K562 (cell line): Measurements from ENCODE around the gene VNN1. TPM values are rescaled to one million over a fixed set of nuclear protein-coding genes. Genes with fewer than 3 reads are reported as not detected.

Experiments used
- ATAC-seq: fragments of 200-7000 bp; cut with Tn5 transposase; 3 replicates; pipeline ENCODE4 v1.9.1; 2020; ENCODE audit warnings: moderate library complexity
- BruUV-seq: library from RNA; stranded (reverse); fragments of 400-500 nt; replicated peaks from 2 replicates; lab custom pipeline; 2021; lab: Mats Ljungman, UMichigan
- CTCF ChIA-PET: fragments of 300-600 bp; formaldehyde crosslinking; extraction: SDS; loops from one replicate; lab custom pipeline; 2021; ENCODE audit warnings: low intra/inter-chr PET ratio; lab: Yijun Ruan, JAX
- POLR2A ChIA-PET: fragments of 300-600, 350-650 bp; sonication (Branson Sonifier 250); formaldehyde crosslinking; extraction: SDS; loops from one replicate; lab custom pipeline; 2021; ENCODE audit warnings: antibody characterized with exemption, inconsistent platforms; lab: Yijun Ruan, JAX
- DNase-seq, 4 experiments: peaks; one replicate each; pipeline versions ENCODE4 v3.0.0 to v3.0.0-alpha.2; 2011 to 2018; ENCODE audit warnings: low spot score in 3 of 4, mixed read lengths in 3 of 4; ENCODE audit errors: extremely low read depth in 1 of 4
- FAIRE-seq: peaks from 2 replicates; lab custom pipeline; 2011; peaks lifted over from hg19 to GRCh38; lab: Jason Lieb, UNC
- H2AFZ ChIP-seq: 2 replicates; pipeline ENCODE4 v1.6.0; 2011; ENCODE audit warnings: low read depth, low read length, control low read depth, inconsistent platforms
- H3K27ac ChIP-seq: fragments of 200-600 bp; 3 replicates; pipeline ENCODE4 v1.8.0; 2011; ENCODE audit warnings: low read depth, mild to moderate bottlenecking, control low read depth, inconsistent platforms, low read length, moderate library complexity, mixed read lengths; ENCODE audit errors: extremely low read depth
- H3K27me3 ChIP-seq, 2 experiments: fragments of 300-600 bp in 1 of 2; 2 replicates in 1 of 2; 3 replicates in 1 of 2; pipeline versions ENCODE4 v1.6.0 to v1.8.0; 2011; ENCODE audit warnings: inconsistent platforms in 2 of 2, low read length in 2 of 2, mild to moderate bottlenecking in 1 of 2, mixed read lengths in 1 of 2, moderate library complexity in 1 of 2; ENCODE audit not compliant: control insufficient read depth in 2 of 2, insufficient read depth in 2 of 2
- H3K36me3 ChIP-seq: fragments of 300-600 bp; 3 replicates; pipeline ENCODE4 v1.8.0; 2011; ENCODE audit warnings: mild to moderate bottlenecking, low read length, inconsistent platforms; ENCODE audit not compliant: control insufficient read depth, insufficient read depth
- H3K4me1 ChIP-seq, 2 experiments: fragments of 200-600 bp in 1 of 2; replicated peaks in 1 of 2; 2 replicates in 1 of 2; 3 replicates in 1 of 2; pipeline versions ENCODE4 v1.5.1 to v1.8.0; 2011; ENCODE audit warnings: inconsistent platforms in 2 of 2, low read length in 2 of 2, mild to moderate bottlenecking in 1 of 2, mixed read lengths in 1 of 2, moderate library complexity in 1 of 2; ENCODE audit not compliant: control insufficient read depth in 2 of 2, insufficient read depth in 2 of 2
- H3K4me2 ChIP-seq: 2 replicates; pipeline ENCODE4 v1.6.1; 2011; ENCODE audit warnings: low read length, control low read depth, inconsistent platforms, mixed read lengths; ENCODE audit not compliant: insufficient read depth
- H3K4me3 ChIP-seq: fragments of 200-600 bp; sonication (generic), shearing (Covaris generic); 2 replicates; pipeline ENCODE4 v1.5.1; 2016; ENCODE audit warnings: control low read depth, inconsistent platforms
- H3K79me2 ChIP-seq: fragments of 200-600 bp; 3 replicates; pipeline ENCODE4 v1.8.0; 2011; ENCODE audit warnings: low read length, inconsistent platforms; ENCODE audit not compliant: control insufficient read depth, insufficient read depth
- H3K9ac ChIP-seq, 2 experiments: 2 replicates each; pipeline versions ENCODE4 v1.6.0 to v1.6.1; 2011; ENCODE audit warnings: low read depth in 2 of 2, low read length in 2 of 2, control low read depth in 1 of 2, inconsistent platforms in 1 of 2, mild to moderate bottlenecking in 1 of 2, mixed read lengths in 1 of 2; ENCODE audit not compliant: insufficient read depth in 1 of 2
- H3K9me1 ChIP-seq: one replicate; pipeline ENCODE4 v1.6.0; 2011; ENCODE audit warnings: inconsistent platforms, mild to moderate bottlenecking, low read length, moderate library complexity; ENCODE audit not compliant: control insufficient read depth, insufficient read depth
- H3K9me3 ChIP-seq: replicated peaks from 2 replicates; pipeline ENCODE4 v1.5.1; 2011; ENCODE audit warnings: low read depth, low read length, inconsistent platforms; ENCODE audit not compliant: control insufficient read depth, insufficient read depth
- H4K20me1 ChIP-seq: replicated peaks from 2 replicates; pipeline ENCODE4 v1.6.1; 2011; ENCODE audit warnings: low read length, inconsistent platforms, mixed read lengths; ENCODE audit not compliant: control insufficient read depth, insufficient read depth
- BRD4 ChIP-seq: fragments of 200-600 bp; sonication (generic); IDR thresholded peaks from 2 replicates; pipeline ENCODE4 v1.6.1; 2017; ENCODE audit warnings: inconsistent platforms
- CHCHD3 ChIP-seq: fragments of 250-450 bp; sonication (Bioruptor Pico); IDR thresholded peaks from 2 replicates; pipeline ENCODE4 v2.1.2; 2022; ENCODE audit warnings: mild to moderate bottlenecking
- HIVEP1 ChIP-seq: fragments of 250-450 bp; sonication (Bioruptor Pico); IDR thresholded peaks from 2 replicates; pipeline ENCODE4 v1.4.0; 2020; ENCODE audit warnings: mild to moderate bottlenecking
- MLLT1 ChIP-seq, 2 experiments: fragments of 450-650 bp; IDR thresholded peaks; 2 replicates each; pipeline ENCODE4 v1.6.1; 2016
- PHF20 ChIP-seq: fragments of 450-650 bp; IDR thresholded peaks from 2 replicates; pipeline ENCODE4 v1.6.1; 2018; ENCODE audit not compliant: partially characterized antibody
- SPI1 ChIP-seq: IDR thresholded peaks from 2 replicates; pipeline ENCODE4 v1.6.1; 2011; ENCODE audit warnings: low read depth, low read length, control low read depth, borderline replicate concordance
- ZBTB12 ChIP-seq: fragments of 250-450 bp; sonication (Bioruptor Pico); IDR thresholded peaks from 2 replicates; pipeline ENCODE4 v1.4.0; 2020
- ZKSCAN1 ChIP-seq: fragments of 150-350 bp; IDR thresholded peaks from 2 replicates; pipeline ENCODE4 v1.6.1; 2016; ENCODE audit warnings: low read depth, low read length
- ZNF354B ChIP-seq: fragments of 250-450 bp; sonication (Bioruptor Pico); IDR thresholded peaks from 2 replicates; pipeline ENCODE4 v1.4.0; 2020
- WGBS: fragments of 100-300 bp; shearing (Covaris generic); methylation state at CpG from one replicate; pipeline ENCODE4 v1.1.6; 2016; ENCODE audit warnings: low coverage, mixed read lengths; ENCODE audit not compliant: insufficient coverage; ENCODE audit errors: missing lambda C conversion rate; 5-methylcytosine and 5-hydroxymethylcytosine counted together
- in situ Hi-C: fragments of 300-500 bp; cut with MboI; formaldehyde crosslinking; loops from 4 replicates; pipeline ENCODE4 v1.15.0; 2018; ENCODE audit warnings: inconsistent platforms, mixed read lengths
- intact Hi-C: fragments of 100-400 bp; cut with micrococcal nuclease; formaldehyde crosslinking; loops from 2 replicates; pipeline ENCODE4 v1.14.2; 2022
- polyA plus RNA-seq, 8 experiments: library from polyadenylated mRNA; depleted of rRNA in 4 of 8; stranded (reverse) in 5 of 8; unstranded in 3 of 8; fragments of >200 nt; fragmentation: Nextera tagmentation in 2 of 8; fragmentation: Illumina TruSeq in 1 of 8; extraction: Ambion mirVana in 2 of 8; extraction: Trizol in 1 of 8; gene quantifications; 2 replicates each; pipeline versions ENCODE4 v1.2.1 to v1.2.3, GENCODE V29; 2011 to 2014; ENCODE audit warnings: inconsistent platforms in 1 of 8, missing spikeins in 1 of 8
- total RNA-seq, 7 experiments: library from RNA; depleted of rRNA in 6 of 7; stranded (reverse); fragments of >200 nt in 6 of 7; fragmentation: Illumina TruSeq in 2 of 7; extraction: Trizol in 2 of 7; gene quantifications; 2 replicates each; pipeline versions ENCODE4 v1.2.1 to v1.2.3, GENCODE V29; 2011 to 2021; ENCODE audit warnings: low replicate concordance in 1 of 7

Gene VNN1
- total and polyA plus RNA-seq, 9 of the 15 experiments (the other 6 are each of a cell fraction or from before 2014, with no cell fraction given), result not detected

- DNase-seq (no peak), FAIRE-seq (no peak), ATAC-seq (no peak)
- Histone ChIP-seq H3K9me1 (no peaks in the 10 kb centered on the region), H3K36me3 (no peaks in the 10 kb centered on the region), H3K9me3 (no peaks in the 10 kb centered on the region), H3K27ac (no peak overlapping the region), H3K4me2 (no peak overlapping the region), H4K20me1 (no peaks in the 10 kb centered on the region), H3K4me1 (no peaks in the 10 kb centered on the region), H3K79me2 (no peaks in the 10 kb centered on the region), H3K4me3 (no peak overlapping the region), H3K27me3 (no peaks in the 10 kb centered on the region), H3K9ac (no peak overlapping the region), H2AFZ (no peak overlapping the region)
- ChIA-PET CTCF (no interaction called here), POLR2A (no interaction called here)
- BruUV-seq, result no TSS peak
- intact Hi-C loops, result no loop called here
- TF ChIP-seq SPI1, result no peak
- no peak for TF ChIP-seq MLLT1 (IDR thresholded peaks at IDR 0.05)
- TF ChIP-seq ZBTB12 (CRISPR knock-in tag), result no peak
- no peak for TF ChIP-seq BRD4
- TF ChIP-seq HIVEP1 (CRISPR knock-in tag), result no peak
- no peak for TF ChIP-seq ZNF354B (CRISPR knock-in tag)
- TF ChIP-seq ZKSCAN1, result no peak
- TF ChIP-seq CHCHD3 (CRISPR knock-in tag), result no peak
- TF ChIP-seq PHF20, result no peak
- 2% methylated on average over 3 of the region's 3 CpGs for WGBS
- in situ Hi-C loops, result no loop called here
Observed at GRCh38 chr6:132693478-132693877, 20.4 kb downstream of the VNN1 start.
